ENCODE measurements around the gene EMD.
A peak's percentile ranks its signal among the peaks of the same experiment; 100 is the strongest.
"Not testable (repeated sequence)": the region's sequence is repeated elsewhere in the genome, so short reads cannot be mapped to it uniquely, and the experiment has no call there.

EMD gene

DNA sequence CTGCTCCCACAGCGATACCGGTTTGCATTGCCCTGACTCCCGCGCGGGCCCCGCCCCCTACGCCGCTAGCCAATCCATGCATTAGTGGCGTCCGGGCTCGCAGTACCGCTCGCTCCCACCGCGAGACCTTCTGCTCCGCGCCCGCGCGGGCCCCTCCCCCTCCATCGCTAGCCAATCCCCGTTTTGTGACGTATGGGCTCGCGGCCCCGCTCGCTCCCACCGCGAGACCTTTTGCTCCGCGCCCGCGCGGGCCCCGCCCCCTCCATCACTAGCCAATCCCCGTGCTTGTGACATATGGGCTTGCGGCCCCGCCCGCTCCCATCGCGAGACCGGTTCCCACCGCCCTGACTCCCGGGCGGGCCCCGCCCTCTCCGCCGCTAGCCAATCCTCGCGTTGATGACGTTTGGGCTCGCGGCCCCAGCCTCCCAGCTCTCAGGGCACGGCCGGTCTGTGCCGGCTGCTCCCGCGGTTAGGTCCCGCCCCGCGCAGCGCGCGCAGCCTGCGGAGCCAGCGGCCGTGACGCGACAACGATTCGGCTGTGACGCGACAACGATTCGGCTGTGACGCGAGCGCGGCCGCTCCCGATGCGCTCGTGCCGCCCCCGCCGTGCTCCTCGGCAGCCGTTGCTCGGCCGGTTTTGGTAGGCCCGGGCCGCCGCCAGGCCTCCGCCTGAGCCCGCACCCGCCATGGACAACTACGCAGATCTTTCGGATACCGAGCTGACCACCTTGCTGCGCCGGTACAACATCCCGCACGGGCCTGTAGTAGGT lies at the start of gene EMD:
Gene EMD (plus strand): TSS at position 497 of the 770 bp plus-strand sequence. CDS start 190 bp downstream, at position 687.
- peak; percentile 92 for DNase-seq (ENCODE audit: low read depth)

DNA sequence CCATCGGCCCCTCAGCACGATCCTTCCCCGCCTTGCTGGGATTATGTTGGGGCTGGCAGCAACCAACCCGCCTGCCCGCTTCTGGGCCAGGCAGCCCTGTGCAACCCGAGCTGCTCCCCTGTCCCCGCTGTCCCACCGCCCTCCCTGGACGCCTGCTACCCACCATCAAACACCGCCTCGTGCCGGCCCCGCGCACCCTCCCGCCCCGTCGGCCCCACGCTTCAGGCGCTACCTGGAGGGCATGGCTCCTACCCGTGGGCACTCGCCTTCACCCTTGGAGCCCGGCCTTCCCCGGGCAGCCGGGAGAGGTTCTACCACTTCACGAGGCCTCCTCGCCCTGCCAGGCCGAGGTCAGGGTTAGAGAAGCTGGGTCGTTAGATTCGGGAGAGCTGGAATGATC lies 46.5 kb upstream of the EMD start:
- DNase-seq (ENCODE audit: low read depth): no peak

GRCh38 chrX:154333116-154333515 lies 46.0 kb upstream of the EMD start:
- DNase-seq (ENCODE audit: low read depth): no peak

GRCh38 chrX:154333837-154334271 lies 45.2 kb upstream of the EMD start:
- DNase-seq (ENCODE audit: low read depth): no peak

DNA sequence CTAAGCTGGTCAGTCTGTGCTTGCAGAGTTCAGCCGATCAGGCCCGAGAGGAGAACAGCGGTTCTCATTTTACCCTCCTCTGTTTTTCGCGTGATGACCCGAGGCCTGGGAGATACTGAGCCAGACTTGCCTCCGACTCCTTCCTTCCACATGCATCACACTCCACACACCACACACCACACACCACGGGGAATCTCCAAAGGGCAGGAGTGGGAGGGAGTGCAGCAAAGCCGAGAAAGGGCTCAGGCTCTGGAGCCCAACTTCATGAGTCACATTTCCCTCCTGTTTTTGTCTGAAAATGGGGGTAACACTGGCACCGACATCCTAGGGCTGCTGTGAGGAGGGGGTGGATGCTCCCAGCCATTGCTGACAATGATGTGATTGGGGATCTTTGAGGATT lies 44.6 kb upstream of the EMD start:
- DNase-seq (ENCODE audit: low read depth): no peak

DNA sequence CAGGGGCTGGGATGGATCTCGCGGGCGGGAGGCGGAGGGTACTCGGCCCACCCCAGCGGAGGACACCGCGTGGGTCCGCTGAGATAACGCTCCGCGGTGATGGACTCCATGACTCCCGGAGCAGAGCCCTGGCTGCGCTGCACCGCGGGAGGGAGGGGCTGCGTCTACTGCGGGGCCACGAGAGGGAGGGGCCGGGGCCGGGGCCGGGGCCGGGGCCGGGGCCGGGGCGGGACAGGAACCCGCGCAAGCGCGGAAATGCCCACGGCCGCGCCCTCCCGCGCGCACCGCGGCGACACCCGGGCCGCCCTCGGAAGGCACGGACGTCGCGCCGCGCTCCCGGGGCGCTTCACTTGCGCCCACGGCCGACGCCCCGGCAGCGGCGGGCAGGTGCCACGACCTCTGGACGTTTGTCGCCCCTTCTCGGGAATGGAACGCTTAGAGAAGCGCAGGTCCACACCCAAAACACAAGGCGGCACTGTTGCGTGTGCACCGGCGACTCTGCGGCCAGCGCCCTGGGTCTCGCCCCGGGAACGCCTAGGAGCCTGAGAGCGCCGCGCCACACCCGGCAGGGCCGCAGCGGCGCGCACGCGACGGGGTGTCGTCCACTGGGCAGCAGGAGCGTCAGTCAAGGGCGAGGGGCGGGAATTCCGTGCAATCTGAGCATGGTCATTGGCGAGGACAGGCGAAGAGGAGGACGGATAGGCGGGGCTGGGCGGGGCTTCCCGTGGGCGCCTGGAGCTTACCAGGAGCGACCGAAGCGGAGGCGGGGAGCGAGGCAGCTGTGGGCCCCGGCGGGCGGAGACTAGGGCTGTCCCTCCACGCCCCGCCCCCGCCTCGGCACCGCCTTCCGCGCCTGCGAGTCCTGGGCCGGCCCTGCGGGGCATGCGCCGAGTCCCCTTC lies 37.4 kb upstream of the EMD start:
- not testable (repeated sequence) for DNase-seq (ENCODE audit: low read depth)

GRCh38 chrX:154343063-154343462 lies 36.0 kb upstream of the EMD start:
- DNase-seq (ENCODE audit: low read depth): not testable (repeated sequence)

GRCh38 chrX:154343620-154344019 lies 35.5 kb upstream of the EMD start:
- not testable (repeated sequence) for DNase-seq (ENCODE audit: low read depth)

- DNase-seq (ENCODE audit: low read depth): no peak
These were observed 31.0 kb upstream of the EMD start for GRCh38 chrX:154348114-154348531.

DNA sequence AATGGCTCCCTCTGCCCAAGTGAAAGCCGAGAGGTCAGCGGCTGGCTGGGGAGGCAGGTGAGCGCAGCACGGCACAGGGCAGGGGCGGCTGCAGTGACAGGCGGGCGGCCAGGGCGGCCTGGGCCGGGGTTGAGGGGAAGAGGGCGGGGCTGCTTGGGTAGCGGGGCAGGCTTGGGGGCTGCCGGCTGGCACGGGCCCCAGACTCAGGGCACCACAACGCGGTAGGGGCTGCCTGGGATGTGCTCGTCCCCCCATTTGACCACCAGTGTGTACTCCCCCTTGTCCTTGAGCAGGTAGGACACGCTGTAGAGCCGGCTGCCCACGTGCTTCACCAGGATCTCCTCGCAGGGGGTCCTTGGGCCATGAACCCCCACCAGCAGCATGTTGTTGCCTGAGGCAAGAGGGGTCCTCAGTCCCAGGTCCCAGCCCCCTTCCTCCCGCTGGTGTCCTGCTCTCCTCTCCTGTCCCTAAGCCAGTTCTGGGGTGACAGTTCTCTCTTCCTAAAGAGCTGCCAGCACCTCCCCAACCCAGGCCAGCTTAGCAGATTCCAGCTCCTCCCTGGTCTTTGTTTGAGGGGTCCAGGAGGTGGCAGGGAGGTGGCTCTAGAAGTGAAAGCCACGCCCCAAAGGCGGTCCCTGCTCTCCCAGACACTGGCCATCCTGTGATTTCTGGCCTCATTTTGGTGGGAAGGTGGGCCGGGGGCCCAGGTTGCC lies 30.3 kb upstream of the EMD start:
- DNase-seq (ENCODE audit: low read depth): no peak

DNA sequence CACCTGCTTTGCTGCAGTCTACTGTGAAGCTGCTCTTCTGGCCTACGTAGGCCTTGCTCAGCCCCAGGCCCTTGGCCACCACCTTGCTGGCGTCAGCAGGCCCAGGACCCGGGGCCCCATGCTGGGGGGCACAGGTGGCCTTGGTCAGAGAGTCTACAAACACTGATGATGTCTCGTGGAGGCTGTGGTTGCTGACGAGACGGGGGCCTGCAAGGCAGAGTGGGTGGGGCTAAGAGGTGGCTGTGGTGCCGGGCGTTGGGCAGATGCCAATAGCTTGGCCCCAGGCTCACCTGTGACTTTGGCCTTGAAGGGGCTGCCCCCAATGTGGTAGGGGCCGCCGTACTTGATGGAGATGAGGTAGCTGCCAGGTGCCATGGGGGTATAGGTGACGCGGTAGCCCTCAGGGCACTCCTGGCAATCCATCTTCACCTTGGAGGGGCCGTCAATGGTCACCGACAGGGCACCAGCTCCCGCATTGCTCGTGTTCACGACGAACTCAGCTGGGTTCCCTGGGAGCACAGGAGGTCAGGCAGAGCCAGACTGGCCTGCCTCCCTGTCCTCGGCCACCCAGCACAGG lies 29.6 kb upstream of the EMD start:
- no peak for DNase-seq (ENCODE audit: low read depth)

- no peak for DNase-seq (ENCODE audit: low read depth)
These were observed 29.1 kb upstream of the EMD start for GRCh38 chrX:154349979-154350378.

- DNase-seq (ENCODE audit: low read depth): no peak
These were observed 28.5 kb upstream of the EMD start for GRCh38 chrX:154350429-154351182.

- DNase-seq (ENCODE audit: low read depth): no peak
These were observed 27.7 kb upstream of the EMD start for GRCh38 chrX:154351183-154352011.

DNA sequence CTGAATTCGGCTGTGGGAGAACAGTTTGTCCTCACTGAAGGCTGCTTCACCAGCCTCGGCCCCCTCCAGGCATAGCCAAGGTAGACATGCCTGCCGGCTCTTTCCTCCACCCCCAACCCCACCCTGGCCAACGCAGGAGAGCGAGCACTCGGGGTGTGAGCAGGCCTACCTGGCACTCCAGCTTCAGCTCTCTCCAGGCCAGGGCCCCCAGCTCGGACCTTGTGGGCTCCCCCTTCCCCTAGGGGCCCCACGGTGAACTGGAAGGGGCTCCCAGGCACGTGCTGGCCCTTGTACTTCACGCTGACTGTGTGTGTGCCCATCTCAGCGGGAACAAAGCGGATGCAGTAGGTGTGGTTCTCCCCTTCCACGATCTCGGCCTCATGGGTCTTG lies 27.1 kb upstream of the EMD start:
- DNase-seq (ENCODE audit: low read depth): no peak

- DNase-seq (ENCODE audit: low read depth): no peak
These were observed 26.6 kb upstream of the EMD start for GRCh38 chrX:154352466-154352865.

DNA sequence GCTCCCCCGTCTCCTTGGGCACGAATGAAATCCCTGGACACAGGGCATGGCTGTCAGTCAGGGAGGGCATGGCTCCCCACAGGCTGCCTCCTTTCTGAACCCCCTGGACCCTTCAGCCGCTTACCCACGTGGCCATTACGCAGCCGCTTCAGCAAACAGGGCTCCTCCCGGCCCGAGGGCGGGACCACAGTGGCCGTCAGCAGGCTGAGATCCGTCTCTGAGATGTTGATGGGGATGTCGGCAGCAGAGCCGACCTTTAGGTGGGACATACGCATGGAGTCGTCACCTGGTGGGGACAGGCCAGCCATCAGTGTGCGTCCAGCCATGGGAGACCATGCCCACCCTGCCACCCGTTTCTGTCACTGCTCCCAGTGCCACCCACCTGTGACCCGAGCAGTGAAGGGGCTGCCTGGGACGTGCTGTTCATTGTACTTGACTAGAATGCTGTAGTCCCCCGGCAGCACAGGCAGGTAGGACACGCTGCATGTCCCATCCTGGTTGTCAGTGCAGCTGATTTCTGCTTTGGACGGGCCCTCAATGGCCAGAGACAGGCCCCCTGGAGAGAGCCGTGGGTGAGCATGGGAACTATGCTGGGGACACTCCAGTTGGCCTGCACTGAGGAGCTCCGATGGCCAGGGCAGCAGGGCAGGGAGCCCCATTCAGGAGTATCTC lies 25.8 kb upstream of the EMD start:
- DNase-seq (ENCODE audit: low read depth): no peak

DNA sequence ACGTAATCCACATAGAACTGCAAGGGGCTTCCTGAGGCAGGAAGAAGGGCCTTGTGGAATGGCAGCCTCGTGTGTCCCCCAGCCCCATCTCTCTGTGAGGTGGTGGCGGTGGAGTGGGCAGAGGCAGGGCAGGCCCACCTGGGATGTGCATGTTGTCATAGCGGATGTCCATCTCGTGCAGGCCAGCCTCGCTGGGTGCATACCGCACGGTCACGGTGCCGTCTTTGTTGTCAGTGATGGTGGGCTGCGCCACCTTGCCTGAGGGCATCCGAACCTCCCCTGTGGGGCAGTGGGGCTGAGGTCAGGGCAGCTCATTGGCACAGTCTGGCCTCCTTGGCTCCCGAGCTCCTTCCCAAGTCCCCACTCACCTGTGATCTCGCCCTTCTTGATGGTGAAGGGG lies 25.1 kb upstream of the EMD start:
- no peak for DNase-seq (ENCODE audit: low read depth)

GRCh38 chrX:154354516-154354915 lies 24.6 kb upstream of the EMD start:
- DNase-seq (ENCODE audit: low read depth): no peak

All from stimulated activated CD8-positive, alpha-beta memory T cell treated with anti-CD3 and anti-CD28 coated beads, Interleukin-4, amount 100 ng/mL, for 24 hours (primary cell).